GM19351 (cell line): Measurements from ENCODE around the gene GBF1.
A peak's percentile ranks its signal among the peaks of the same experiment; 100 is the strongest.
"Not testable (repeated sequence)": the region's sequence is repeated elsewhere in the genome, so short reads cannot be mapped to it uniquely, and the experiment has no call there.

ENCODE experiments used
- ATAC-seq: cut with Tn5 transposase; IDR thresholded peaks from one replicate; pipeline ENCODE4 v1.9.1; 2021; ENCODE audit warnings: mild to moderate bottlenecking, moderate library complexity; ENCODE audit not compliant: unreplicated experiment

The GBF1 gene

GRCh38 chr10:102245082-102245931, at the start of gene GBF1:
Gene GBF1, plus strand, starts transcription at chr10:102245532. Its CDS starts 13,407 bp downstream, at chr10:102258939.
- peak; percentile 87 for ATAC-seq

GRCh38 chr10:102196893-102197292, 48.4 kb upstream of the GBF1 start:
- no peak for ATAC-seq

- ATAC-seq, result no peak
Observed at GRCh38 chr10:102198027-102198426, 47.3 kb upstream of the GBF1 start.

GRCh38 chr10:102200751-102201640, 44.3 kb upstream of the GBF1 start:
- no peak for ATAC-seq

- no peak for ATAC-seq
Observed at GRCh38 chr10:102202386-102202785, 42.9 kb upstream of the GBF1 start.

GRCh38 chr10:102208311-102209035, 36.9 kb upstream of the GBF1 start:
- no peak for ATAC-seq

- no peak for ATAC-seq
Observed at GRCh38 chr10:102211615-102212299, 33.6 kb upstream of the GBF1 start.

- not testable (repeated sequence) for ATAC-seq
Observed at GRCh38 chr10:102213599-102213998, 31.7 kb upstream of the GBF1 start.

- ATAC-seq, result no peak
Observed at GRCh38 chr10:102219370-102219769, 26.0 kb upstream of the GBF1 start.

- no peak for ATAC-seq
Observed at GRCh38 chr10:102220612-102221011, 24.7 kb upstream of the GBF1 start.

GRCh38 chr10:102222797-102223196, 22.5 kb upstream of the GBF1 start:
- no peak for ATAC-seq

- ATAC-seq, result peak; percentile 93
Observed at GRCh38 chr10:102225646-102226541, 19.4 kb upstream of the GBF1 start, which contains the start of gene ELOVL3. Gene ELOVL3, plus strand, starts transcription at chr10:102226299. Its CDS starts 250 bp downstream, at chr10:102226549.

GRCh38 chr10:102226542-102226870, 18.8 kb upstream of the GBF1 start:
- ATAC-seq, result no peak

GRCh38 chr10:102227050-102227449, 18.3 kb upstream of the GBF1 start:
- ATAC-seq, result no peak

- ATAC-seq, result no peak
Observed at GRCh38 chr10:102229810-102230263, 15.5 kb upstream of the GBF1 start.

GRCh38 chr10:102230264-102230860, 15.0 kb upstream of the GBF1 start:
- no peak for ATAC-seq

GRCh38 chr10:102230861-102231356, 14.4 kb upstream of the GBF1 start:
- ATAC-seq, result no peak

GRCh38 chr10:102231357-102232318, 13.7 kb upstream of the GBF1 start:
- no peak for ATAC-seq
